ENCODE data around the gene RCL1.
"Not testable (repeated sequence)": the region's sequence is repeated elsewhere in the genome, so short reads cannot be mapped to it uniquely, and the experiment has no call there.

Gene RCL1, protein sequence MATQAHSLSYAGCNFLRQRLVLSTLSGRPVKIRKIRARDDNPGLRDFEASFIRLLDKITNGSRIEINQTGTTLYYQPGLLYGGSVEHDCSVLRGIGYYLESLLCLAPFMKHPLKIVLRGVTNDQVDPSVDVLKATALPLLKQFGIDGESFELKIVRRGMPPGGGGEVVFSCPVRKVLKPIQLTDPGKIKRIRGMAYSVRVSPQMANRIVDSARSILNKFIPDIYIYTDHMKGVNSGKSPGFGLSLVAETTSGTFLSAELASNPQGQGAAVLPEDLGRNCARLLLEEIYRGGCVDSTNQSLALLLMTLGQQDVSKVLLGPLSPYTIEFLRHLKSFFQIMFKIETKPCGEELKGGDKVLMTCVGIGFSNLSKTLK

DNA sequence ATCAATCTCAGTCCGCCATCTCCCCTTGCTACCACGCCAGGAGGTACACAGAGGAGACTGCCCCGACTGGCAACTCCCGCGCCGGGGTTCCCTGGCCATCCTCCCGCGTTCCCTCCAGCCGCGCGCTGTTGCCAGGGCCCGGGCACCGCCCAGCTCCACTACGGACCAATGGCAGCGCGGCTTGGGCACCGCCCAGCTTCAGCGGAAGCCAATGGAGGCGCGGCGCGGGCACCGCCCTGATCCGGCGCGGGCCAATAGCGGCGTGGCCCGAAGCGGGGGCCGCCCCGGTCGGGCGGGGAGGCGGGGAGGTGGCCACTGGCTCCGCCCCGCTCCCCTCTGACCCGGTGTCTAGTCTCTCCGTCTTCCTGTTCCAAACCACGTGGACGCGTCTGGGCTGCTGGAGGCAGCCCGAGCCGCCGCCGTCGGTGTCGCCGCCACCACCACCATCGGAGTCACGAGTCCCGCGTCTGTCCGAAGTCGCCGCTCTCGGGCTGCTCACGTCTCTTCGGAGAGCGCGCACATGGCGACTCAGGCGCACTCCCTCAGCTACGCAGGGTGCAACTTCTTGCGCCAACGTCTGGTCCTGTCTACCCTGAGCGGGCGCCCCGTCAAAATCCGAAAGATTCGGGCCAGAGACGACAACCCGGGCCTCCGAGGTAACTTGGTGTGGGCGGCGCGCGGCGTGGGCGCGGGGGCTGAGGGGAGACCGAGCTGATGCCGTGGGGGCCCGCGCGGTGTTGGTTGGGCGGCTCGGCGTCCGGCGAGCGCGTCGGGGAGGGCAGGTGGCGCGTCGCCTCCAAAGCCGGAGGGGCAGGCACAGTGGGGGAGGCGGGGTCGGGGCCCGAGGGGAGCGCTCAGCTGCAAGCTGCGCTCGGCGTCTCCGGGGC, at the start of gene RCL1:
Gene RCL1 (plus strand): TSS at position 373 of the 887 bp plus-strand sequence. CDS start 148 bp downstream, at position 521.
- DNase-seq (ENCODE audit: insufficient read length, low spot score): peak; percentile 93
- peak; percentile 68 for FAIRE-seq

- DNase-seq (ENCODE audit: insufficient read length, low spot score) (no peak), FAIRE-seq (no peak)
Measured at GRCh38 chr9:4743131-4743875, 49.4 kb upstream of the RCL1 start.

DNA sequence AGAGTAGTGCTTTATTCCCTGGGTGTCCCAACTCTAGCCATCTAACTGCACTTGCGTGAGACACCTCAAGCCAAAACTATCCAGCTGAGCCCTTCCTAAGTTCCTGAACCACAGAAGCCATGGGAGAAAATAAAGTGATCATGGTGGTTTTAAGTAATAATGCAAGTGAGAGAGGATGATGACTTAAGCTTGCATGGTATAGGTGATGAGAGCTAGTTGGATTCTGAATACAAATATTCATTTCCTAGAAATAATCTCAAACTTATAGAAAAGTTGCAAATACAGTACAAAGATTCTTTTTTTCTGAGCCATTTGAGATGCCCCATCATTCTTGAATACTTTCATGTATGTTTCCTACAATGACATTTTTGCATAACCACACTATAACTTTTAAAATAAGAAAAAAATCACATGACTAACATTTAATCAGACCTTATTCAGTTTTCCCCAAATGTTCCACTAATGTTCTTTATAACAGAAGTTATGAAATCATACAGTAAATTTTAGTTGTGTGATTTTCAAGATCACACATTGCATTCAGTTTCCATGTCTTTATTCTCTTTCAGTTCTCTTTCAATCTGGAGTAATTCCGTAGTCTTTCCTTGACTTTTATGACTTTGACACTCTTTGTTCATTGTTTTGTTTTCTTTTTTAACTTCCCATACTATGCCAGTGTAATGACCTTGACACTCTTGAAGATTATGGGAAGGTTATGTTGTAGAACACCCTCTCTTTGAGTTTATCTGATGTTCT, 46.3 kb upstream of the RCL1 start:
- DNase-seq (ENCODE audit: insufficient read length, low spot score) (no peak), FAIRE-seq (no peak)

DNA sequence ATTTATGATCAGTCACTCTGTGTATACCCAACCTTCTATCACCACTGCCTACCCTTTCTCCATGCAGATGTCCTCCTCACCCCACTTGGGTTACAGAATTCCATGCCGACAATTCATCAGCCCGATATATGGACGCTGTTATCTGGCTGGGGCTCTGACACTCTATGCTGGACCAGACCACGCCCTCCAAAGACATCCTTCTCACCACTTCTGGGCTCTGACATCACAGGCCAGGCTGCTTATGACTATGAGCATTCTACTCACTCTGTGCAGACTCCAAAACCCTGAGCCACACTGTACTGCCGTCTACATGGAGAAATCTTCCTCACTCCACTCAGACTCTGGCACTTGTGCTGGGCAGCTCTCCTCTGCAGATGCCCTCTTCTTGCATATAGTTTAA, 44.1 kb upstream of the RCL1 start:
- FAIRE-seq (no peak), DNase-seq (ENCODE audit: insufficient read length, low spot score) (no peak)

DNA sequence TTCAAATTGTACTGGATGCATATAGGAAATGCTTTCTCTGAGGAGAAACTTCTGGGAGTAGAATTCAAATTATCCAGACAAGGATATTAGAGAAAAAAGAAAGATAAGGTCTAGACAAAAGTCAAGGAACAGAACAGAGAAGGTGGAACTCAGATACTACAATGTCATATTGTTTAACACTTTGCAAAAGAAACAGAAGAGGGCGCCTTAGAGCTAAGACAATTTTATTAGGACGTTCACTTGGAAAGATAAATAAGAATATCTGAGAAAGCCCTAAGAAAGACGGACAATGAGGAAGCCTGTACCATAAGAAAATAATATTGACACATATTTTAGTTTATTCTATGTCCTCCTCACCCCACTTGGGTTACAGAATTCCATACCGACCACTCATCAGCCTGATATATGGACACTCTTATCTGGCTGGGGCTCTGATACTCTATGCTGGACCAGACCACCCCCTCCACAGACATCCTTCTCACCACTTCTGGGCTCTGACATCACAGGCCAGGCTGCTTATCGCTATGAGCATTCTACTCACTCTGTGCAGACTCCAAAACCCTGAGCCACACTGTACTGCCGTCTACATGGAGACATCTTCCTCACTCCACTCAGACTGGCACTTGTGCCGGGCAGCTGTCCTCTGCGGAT, 42.6 kb upstream of the RCL1 start:
- peak; percentile 45 for DNase-seq (ENCODE audit: insufficient read length, low spot score)
- FAIRE-seq: no peak

DNA sequence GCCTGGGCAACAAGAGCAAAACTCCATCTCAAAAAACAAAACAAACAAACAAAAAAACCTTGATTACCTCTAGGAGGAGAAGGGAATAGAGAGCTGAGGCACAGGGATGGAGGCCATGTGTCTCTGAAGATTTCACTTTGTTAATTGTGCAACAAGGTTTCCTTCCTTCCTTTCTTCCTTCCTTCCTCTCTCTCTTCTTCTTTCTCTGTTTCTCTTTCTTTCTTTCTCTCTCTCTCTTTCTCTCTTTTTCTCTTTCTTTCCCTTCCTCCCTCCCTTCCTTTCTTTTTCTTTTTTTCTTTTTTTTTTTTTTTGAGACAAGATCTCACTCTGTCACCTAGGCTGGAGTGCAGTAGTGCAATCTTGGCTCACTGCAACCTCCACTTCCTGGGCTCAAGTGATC, 38.2 kb upstream of the RCL1 start:
- FAIRE-seq; DNase-seq (ENCODE audit: insufficient read length, low spot score): not testable (repeated sequence)

DNA sequence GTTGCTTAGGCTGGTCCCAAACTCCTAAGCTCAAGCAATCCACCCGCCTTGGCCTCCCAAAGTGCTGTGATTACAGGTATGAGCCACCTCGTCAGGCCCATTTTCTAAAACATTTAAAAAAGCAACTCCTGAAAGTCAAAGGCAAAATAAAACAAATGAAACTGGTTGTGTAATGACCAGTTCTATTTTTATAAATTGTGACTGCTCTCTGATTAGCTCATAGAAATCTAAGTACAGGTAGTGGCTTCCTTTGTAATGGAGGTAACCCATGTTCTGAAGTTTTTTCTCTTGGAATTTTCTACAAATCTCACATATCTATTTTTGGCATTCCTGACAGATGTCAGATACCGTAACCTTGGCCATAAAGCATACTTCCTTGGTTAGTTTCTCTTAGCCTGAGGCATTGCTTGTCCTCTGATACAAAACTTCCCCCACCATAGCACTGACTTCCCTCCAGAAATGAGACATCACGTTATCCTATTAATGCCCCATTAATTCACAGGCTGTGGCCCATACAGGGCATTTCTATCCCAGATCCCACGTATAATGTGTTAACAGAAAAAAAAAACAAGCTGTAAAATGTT, 37.6 kb upstream of the RCL1 start:
- FAIRE-seq: peak; percentile 52
- no peak for DNase-seq (ENCODE audit: insufficient read length, low spot score)

DNA sequence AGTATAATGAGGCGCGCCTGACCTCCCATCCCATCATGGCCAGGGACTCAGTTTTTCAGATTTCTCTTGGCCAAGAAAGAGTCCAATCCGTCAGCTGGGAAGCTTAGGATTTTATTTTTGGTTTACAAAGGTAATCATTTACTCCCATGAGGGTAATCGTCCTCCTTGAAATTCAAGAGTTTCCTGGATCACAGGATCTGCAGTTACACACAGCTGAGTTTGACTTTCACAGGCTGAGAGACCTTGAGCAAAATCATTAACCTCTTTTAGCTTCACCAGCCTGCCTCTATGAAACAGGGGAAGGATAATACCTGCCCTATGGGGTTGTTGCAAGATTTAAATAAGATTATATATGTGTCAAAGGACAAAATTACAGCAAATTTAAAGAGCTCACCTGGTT, 36.3 kb upstream of the RCL1 start:
- FAIRE-seq: no peak
- no peak for DNase-seq (ENCODE audit: insufficient read length, low spot score)

DNA sequence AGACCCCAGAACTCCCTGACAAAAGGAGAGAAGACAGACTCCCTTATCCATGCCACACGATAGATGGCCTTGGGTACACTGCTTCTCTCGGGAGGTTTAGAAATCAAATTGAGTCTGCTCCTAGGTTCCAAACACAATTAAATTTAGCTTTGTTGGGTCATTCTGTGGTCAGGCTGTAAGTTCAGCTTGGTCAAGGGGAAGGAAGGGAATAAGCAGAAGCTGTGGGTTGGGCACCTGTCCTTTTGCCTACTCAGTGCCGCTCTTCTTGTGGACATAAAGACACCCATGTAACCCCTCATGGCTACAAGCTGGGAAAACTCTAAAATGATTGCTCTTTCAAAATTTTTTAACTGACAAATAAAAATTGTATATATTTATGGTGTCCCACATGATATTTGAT, 32.6 kb upstream of the RCL1 start:
- FAIRE-seq (no peak), DNase-seq (ENCODE audit: insufficient read length, low spot score) (no peak)

GRCh38 chr9:4762108-4762885, 30.4 kb upstream of the RCL1 start:
- FAIRE-seq: no peak
- peak; percentile 56 for DNase-seq (ENCODE audit: insufficient read length, low spot score)

DNA sequence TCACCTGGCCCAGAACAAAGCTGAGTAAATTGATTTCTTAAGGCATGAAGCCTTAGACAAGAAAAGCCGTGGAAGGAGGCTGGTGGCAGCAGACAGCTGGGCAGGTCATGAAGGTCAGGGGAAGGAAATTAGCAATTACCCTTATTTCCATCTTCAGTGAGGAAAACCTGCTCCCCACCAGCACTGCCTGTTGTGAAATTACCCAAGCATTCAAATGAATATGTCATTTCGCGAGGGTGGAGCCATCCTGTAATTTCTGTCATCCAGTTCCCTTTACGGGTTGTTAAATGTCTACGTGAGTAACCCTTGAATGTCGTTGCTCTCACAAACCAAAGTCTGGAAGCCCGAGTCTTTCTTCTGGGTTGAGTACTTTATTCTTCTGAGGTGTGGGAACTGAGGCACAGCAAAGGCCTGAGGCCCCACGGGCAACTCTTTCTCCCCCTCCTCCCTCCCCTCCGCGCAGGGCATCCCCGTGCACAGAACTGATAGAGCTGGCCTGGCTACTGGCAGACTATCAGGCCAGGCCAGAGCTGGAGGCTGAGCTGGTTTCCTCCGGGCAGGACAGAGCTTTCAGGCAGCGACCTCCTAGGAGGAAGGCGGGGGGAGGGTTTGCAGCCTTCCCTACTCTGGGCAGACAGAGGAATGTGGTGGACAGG, 29.7 kb upstream of the RCL1 start:
- FAIRE-seq: no peak
- no peak for DNase-seq (ENCODE audit: insufficient read length, low spot score)

GRCh38 chr9:4764033-4764432, 28.7 kb upstream of the RCL1 start:
- FAIRE-seq (no peak), DNase-seq (ENCODE audit: insufficient read length, low spot score) (no peak)

- FAIRE-seq (no peak), DNase-seq (ENCODE audit: insufficient read length, low spot score) (no peak)
Measured at GRCh38 chr9:4768681-4769080, 24.1 kb upstream of the RCL1 start.

- DNase-seq (ENCODE audit: insufficient read length, low spot score): peak; percentile 53
- FAIRE-seq: no peak
Measured at GRCh38 chr9:4769321-4770080, 23.2 kb upstream of the RCL1 start.

GRCh38 chr9:4771788-4772187, 21.0 kb upstream of the RCL1 start:
- DNase-seq (ENCODE audit: insufficient read length, low spot score) (no peak), FAIRE-seq (no peak)

GRCh38 chr9:4774209-4774608, 18.5 kb upstream of the RCL1 start:
- no peak for DNase-seq (ENCODE audit: insufficient read length, low spot score)
- no peak for FAIRE-seq

GRCh38 chr9:4774958-4775357, 17.8 kb upstream of the RCL1 start:
- not testable (repeated sequence) for FAIRE-seq; DNase-seq (ENCODE audit: insufficient read length, low spot score)
